Naive thymus-derived CD8-positive, alpha-beta T cell (primary cell): ENCODE results near the gene PLA2G3. TPM values are rescaled to one million over a fixed set of nuclear protein-coding genes. Genes with fewer than 3 reads are reported as not detected.

Experiments
- ATAC-seq, 2 donors: fragments of 150-1000 bp; cut with Tn5 transposase in 1 of 2; sonication (Bioruptor Pico), chemical (Tn5 transposase) in 1 of 2; 1 replicate in 1 of 2; 2 replicates in 1 of 2; pipeline ENCODE4 v1.10.0; 2021; ENCODE audit warnings: mild to moderate bottlenecking in 2 of 2, moderate library complexity in 2 of 2
- POLR2A ChIA-PET: fragments of 350-600 bp; sonication (Branson Sonifier 250); formaldehyde crosslinking; loops from one replicate; lab custom pipeline; 2021; ENCODE audit warnings: antibody characterized with exemption; lab: Charles Lee
- DNase-seq, 10 donors: peaks; one replicate each; pipeline versions ENCODE4 v3.0.0 to v3.0.0-alpha.2; 2020 to 2022
- H3K27ac Mint-ChIP-seq, 10 donors: one replicate each; pipeline ENCODE4 v1.8.0; 2020 to 2022; ENCODE audit warnings: mild to moderate bottlenecking in 10 of 10, mixed read lengths in 10 of 10, moderate library complexity in 4 of 10, inconsistent platforms in 1 of 10
- H3K27me3 Mint-ChIP-seq, 5 donors: one replicate each; pipeline ENCODE4 v1.8.0; 2021 to 2022; ENCODE audit warnings: mixed read lengths in 5 of 5
- H3K36me3 Mint-ChIP-seq, 3 donors: one replicate each; pipeline ENCODE4 v1.8.0; 2020 to 2022; ENCODE audit warnings: mixed read lengths in 3 of 3, mild to moderate bottlenecking in 2 of 3, inconsistent platforms in 1 of 3
- H3K4me1 Mint-ChIP-seq, 4 donors: one replicate each; pipeline ENCODE4 v1.8.0; 2021 to 2022; ENCODE audit warnings: mixed read lengths in 4 of 4
- H3K4me3 Mint-ChIP-seq, 10 donors: one replicate each; pipeline ENCODE4 v1.8.0; 2020 to 2022; ENCODE audit warnings: mild to moderate bottlenecking in 10 of 10, mixed read lengths in 10 of 10, moderate library complexity in 6 of 10, inconsistent platforms in 1 of 10
- H3K9me3 Mint-ChIP-seq, 9 donors: one replicate each; pipeline ENCODE4 v1.8.0; 2020 to 2022; ENCODE audit warnings: mixed read lengths in 9 of 9, mild to moderate bottlenecking in 3 of 9, inconsistent platforms in 1 of 9, moderate library complexity in 1 of 9
- polyA plus RNA-seq, 3 donors: library from polyadenylated mRNA; unstranded; fragments of 300-500 nt; fragmentation: Illumina TruSeq; gene quantifications; one replicate each; pipeline ENCODE4 v1.2.3, GENCODE V29; 2021
- total RNA-seq, 8 experiments: library from RNA in 2 of 8; stranded (reverse) in 2 of 8; gene quantifications; one replicate each; pipeline ENCODE4 v1.2.3 and lab custom pipeline; 2021 to 2026

Gene PLA2G3
- total and polyA plus RNA-seq, 5 experiments from 2014 or later, result not detected

DNA sequence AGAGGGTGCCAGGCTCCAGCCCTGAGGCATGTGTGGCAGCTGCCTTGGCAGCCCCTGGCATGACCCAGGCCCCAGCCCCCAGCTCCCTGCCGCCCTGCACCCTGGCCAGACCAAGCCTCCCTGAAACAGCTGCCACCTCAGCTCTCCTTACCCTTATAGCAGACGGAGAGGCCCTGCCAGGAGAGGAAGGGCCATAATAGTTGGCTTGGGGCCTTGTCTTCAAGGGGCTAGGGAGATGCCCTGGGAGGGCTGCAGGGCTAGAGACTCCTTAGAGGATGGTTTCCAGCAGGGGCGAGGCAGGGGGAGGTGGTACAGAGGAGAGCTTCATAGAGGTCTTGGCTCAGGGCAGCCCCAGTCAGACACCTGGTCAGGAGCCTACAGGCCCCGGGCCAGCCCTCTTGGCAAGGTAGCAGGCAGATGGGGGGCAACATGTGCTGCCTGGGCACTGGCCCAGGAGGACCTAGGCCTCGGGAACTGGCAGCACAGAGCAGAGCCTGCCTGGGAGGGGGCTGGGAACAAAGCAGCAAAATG, 46.2 kb downstream of the PLA2G3 start:
- POLR2A ChIA-PET, result interaction anchor here (0.6 to 1.0 kb wide), 2 partner anchors 13 to 22 kb away, joined by 3 read pairs; partner anchors contain the start of gene SELENOM
- DNase-seq (no peak), ATAC-seq (no peak)
- Mint-ChIP-seq H3K27me3 (no peaks in the 10 kb centered on the region), H3K27ac (peak overlapping the region in 1 of 10 donors; percentile 53), H3K9me3 (no peaks in the 10 kb centered on the region), H3K4me3 (no peak overlapping the region), H3K36me3 (no peaks in the 10 kb centered on the region), H3K4me1 (peaks cover 0 to 1% (median under 1%) of the 10 kb centered on the region in 4 donors)

DNA sequence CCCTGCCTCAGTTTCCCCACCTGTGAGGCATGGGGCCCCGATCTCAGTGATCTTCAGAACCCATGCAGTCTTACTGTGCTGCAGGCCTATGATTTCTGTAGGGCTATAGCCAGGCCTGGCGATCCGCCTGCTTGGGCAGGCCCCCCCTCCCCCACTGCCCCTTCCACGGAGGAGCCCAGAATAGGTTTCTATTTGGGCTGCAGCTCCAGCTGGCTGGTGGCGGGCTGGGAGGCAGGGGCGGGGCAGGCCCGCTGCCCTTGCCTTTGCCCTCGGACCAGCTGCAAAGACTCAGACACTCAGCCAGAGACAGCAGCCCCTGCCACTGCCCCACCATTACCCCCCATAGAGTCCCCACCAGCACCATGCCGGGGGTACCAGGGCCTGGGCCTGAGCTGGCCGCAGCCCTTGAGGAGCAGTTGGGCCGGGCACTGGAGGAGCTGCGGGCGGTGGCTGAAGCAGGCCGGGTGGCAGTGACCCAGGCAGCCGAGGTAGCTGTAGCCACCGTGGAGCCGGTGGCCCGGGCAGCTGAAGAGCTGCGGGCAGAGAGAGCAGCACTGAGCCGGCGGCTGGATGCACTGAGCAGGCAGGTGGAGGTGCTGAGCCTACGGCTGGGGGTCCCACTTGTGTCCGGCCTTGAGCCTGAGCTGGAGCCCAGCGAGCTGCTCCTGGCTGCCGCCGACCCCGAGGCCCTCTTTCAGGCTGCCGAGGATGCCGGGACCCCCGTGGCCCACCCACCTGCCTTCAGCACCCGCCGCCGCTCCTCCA, 47.0 kb downstream of the PLA2G3 start:
- ATAC-seq (no peak), DNase-seq (no peak)
- no peak overlapping the region for H3K4me3 Mint-ChIP-seq
- H3K27me3 Mint-ChIP-seq, result no peaks in the 10 kb centered on the region
- POLR2A ChIA-PET, result no interaction called here
- no peak overlapping the region for H3K27ac Mint-ChIP-seq
- peaks cover 0 to 3% (median under 1%) of the 10 kb centered on the region in 4 donors for H3K4me1 Mint-ChIP-seq
- no peaks in the 10 kb centered on the region for H3K36me3 Mint-ChIP-seq
- H3K9me3 Mint-ChIP-seq, result no peaks in the 10 kb centered on the region

DNA sequence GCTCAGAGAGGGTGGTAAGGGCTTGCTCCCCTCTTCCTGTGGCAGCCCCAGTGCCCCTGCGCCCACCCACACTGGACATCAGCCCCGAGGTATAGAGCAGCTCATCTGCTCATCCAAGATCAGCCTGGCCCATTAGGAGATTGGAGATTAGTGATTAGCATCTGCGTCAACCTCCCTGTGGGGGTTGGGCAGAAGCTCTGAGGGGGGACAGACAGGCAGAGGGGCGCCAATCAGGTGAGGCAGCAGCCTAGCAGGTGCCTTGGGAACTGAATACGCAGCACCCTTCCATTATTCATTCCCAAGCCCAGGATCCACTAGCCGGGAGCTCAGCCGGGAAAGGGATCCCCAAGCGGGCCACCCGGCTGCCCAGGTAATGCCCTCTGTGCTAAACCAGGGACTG, 48.1 kb downstream of the PLA2G3 start:
- Mint-ChIP-seq H3K4me1 (peaks cover 0 to 3% (median under 1%) of the 10 kb centered on the region in 4 donors), H3K9me3 (no peaks in the 10 kb centered on the region), H3K36me3 (no peaks in the 10 kb centered on the region), H3K4me3 (no peak overlapping the region), H3K27me3 (no peaks in the 10 kb centered on the region), H3K27ac (no peak overlapping the region)
- no peak for ATAC-seq
- DNase-seq, result no peak
- POLR2A ChIA-PET, result no interaction called here

DNA sequence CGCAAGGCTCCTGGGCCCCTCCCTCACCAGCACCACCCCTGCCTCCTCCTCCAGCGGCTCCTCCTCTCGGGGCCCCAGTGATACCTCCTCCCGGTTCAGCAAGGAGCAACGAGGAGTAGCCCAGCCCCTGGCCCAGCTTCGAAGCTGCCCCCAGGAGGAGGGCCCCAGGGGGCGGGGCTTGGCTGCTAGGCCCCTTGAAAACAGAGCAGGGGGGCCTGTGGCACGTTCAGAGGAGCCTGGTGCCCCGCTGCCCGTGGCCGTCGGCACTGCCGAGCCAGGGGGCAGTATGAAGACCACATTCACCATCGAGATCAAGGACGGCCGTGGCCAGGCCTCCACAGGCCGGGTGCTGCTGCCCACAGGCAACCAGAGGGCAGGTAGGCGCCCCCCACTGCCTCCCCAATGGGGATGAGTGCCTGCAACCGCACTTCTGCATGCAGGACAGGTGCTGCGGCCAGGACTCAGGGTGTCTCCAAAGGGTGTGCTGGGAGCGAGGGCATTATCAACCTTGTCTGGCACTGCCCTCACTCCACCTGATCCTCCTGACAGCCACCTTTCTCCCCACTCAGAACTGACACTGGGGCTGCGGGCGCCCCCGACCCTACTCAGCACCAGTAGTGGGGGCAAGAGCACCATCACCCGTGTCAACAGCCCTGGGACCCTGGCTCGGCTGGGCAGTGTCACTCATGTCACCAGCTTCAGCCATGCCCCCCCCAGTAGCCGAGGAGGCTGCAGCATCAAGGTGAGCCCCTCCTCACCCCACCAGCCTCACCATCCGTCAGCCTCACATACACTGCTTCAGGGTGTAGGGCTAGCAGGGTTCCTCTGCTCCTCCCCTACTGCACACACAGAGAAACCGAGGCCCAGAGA, 49.0 kb downstream of the PLA2G3 start:
- H3K9me3 Mint-ChIP-seq, result no peaks in the 10 kb centered on the region
- no peaks in the 10 kb centered on the region for H3K27me3 Mint-ChIP-seq
- ATAC-seq (no peak), DNase-seq (no peak)
- no peaks in the 10 kb centered on the region for H3K36me3 Mint-ChIP-seq
- no peak overlapping the region for H3K4me3 Mint-ChIP-seq
- POLR2A ChIA-PET, result no interaction called here
- peaks cover 0 to 3% (median under 1%) of the 10 kb centered on the region in 4 donors for H3K4me1 Mint-ChIP-seq
- H3K27ac Mint-ChIP-seq, result no peak overlapping the region

DNA sequence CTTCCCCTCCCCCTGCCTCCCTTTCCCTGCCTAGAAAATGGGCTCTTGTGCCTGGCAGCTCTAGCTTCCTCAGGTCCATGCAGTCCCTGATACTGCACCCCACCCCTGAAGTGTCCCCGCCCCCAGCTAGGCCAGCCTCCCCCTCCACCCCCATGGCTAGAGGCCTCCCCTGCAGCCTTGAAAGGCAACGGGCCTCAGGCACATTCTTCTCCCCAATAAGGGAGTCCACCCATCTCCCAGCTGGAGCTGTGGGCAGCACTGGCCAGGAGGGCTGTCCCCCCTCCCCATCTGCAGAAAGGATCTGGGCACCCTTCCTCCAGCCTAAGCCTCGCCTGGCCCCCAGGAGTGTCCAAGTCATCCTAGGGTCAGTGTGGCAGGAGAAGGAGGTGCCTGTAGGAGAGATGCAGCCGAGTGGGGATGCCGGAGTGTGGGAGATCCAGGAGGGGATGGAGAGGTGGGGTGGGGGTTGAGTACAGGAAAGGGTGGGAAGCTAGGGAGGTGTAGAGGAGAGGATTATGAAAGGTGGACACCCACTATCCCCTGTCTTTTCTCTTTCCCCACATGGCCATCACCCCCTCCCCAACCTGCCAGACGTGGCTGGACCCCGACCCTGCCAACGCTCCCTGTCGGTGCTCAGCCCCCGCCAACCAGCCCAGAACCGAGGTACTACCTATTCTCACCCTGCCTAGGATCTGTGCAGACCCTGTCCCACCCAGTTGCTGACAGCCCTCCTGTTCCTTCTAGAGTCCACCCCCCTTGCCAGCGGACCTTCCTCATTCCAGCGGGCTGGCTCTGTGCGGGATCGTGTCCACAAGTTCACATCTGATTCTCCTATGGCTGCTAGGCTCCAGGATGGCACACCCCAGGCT, 49.9 kb downstream of the PLA2G3 start:
- DNase-seq, result no peak
- Mint-ChIP-seq H3K4me1 (peaks cover 0 to 3% (median 1%) of the 10 kb centered on the region in 4 donors), H3K27ac (no peak overlapping the region), H3K27me3 (no peaks in the 10 kb centered on the region), H3K9me3 (no peaks in the 10 kb centered on the region), H3K36me3 (no peaks in the 10 kb centered on the region), H3K4me3 (no peak overlapping the region)
- POLR2A ChIA-PET, result no interaction called here
- no peak for ATAC-seq

DNA sequence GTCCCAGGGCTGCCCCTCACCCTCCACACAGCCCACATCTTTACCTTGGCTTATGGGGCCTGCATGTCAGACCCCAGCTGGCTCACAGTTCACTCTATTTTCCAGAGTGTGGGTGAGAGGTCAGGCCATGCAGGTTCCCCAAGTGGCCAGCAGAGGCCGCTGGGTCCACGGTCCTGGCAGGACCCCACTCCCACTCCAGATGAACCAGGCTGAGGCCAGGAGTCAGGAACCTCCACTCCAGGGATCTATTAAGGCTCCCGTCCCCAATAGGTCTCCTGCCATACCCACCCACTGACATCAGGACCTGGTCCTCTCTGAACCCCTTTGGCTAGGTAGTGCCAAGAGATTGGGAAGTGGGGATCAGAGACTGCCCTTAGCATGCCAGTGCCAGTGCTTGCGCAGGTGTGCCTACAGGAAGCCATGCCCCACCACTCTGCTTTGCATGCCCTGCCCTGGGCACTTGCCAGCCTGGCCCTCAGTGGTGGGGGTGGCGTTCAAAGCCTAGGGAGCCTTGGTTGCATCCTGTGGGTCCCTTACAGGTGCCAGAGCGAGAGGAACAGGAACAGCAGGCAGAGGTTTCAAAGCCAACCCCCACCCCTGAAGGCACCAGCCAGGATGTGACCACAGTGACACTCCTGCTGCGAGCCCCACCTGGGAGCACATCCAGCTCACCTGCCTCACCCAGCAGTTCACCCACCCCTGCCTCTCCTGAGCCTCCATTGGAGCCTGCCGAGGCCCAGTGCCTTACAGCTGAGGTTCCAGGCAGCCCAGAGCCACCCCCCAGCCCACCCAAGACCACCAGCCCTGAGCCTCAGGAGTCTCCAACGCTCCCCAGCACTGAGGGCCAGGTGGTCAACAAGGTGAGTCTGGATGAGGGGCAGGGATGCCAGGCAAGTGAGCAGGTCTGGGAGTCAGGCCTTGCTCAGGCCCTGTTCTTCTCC, 50.9 kb downstream of the PLA2G3 start:
- H3K27ac Mint-ChIP-seq, result no peak overlapping the region
- H3K9me3 Mint-ChIP-seq, result no peaks in the 10 kb centered on the region

DNA sequence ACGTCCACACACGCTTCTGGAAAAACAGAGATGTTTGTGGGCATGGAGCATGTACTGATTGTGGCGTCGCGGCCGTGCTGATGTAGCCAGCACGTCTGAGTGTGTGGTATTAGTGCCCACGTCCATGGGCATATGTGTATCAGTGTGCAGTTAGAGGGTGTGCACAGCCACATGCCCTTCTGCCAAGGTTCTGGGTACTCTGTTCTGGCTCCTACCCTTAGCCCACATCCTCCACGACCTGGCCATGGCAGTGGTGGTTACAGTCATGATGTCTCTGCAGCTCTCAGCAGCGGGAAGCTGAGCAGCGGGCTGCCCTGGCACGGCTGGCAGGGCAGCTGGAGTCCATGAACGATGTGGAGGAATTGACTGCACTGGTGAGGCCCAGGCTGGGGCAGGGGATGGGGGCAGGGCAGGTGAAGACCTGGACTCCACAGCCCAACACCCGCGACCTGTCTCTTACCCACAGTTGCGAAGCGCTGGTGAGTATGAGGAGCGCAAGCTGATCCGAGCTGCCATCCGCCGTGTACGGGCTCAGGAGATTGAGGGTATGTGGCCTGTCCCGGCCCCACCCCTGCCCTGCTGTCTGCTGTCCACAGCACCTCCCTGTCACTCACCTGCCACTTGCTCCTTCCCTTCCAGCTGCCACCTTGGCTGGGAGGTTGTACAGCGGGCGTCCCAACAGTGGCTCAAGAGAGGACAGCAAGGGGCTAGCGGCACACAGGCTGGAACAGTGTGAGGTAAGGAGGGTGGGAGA, 51.9 kb downstream of the PLA2G3 start:
- Mint-ChIP-seq H3K27ac (no peak overlapping the region), H3K4me1 (peaks cover 8 to 16% (median 12%) of the 10 kb centered on the region in 4 donors), H3K4me3 (peak overlapping the region in 1 of 10 donors; percentile 15)

More for the DNA sequence above, 50.9 kb downstream of the PLA2G3 start:
- POLR2A ChIA-PET, result no interaction called here
- DNase-seq (peak in 2 of 10 donors; percentile 27 to 31), ATAC-seq (no peak)
- Mint-ChIP-seq H3K36me3 (no peaks in the 10 kb centered on the region), H3K4me3 (no peak overlapping the region), H3K4me1 (peaks cover under 1 to 7% (median 4%) of the 10 kb centered on the region in 4 donors), H3K27me3 (no peaks in the 10 kb centered on the region)

DNA sequence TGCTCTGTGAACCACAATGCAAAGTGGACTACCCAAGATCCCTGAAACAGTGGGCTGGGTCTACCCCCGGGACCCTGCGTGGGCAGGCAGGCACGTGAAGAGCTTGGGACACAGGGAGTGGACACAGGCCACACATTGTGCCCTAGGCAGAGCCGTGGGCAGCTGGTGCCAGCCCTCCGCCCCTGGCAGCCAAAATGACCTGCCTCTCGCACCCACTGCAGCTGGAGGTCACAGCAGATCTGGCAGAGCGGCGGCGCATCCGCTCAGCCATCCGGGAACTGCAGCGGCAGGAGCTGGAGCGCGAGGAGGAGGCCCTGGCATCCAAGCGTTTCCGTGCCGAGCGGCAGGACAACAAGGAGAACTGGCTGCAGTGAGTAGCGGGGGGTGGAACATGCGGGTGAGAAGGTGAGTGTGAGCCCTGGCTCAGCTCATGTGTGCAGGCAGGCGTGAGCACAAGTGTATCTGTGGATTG, 52.5 kb downstream of the PLA2G3 start:
- H3K4me3 Mint-ChIP-seq, result peak overlapping the region in 1 of 10 donors; percentile 15

More for the DNA sequence above, 51.9 kb downstream of the PLA2G3 start:
- DNase-seq, result no peak
- no peaks in the 10 kb centered on the region for H3K27me3 Mint-ChIP-seq
- H3K9me3 Mint-ChIP-seq, result no peaks in the 10 kb centered on the region
- no peaks in the 10 kb centered on the region for H3K36me3 Mint-ChIP-seq
- no peak for ATAC-seq
- POLR2A ChIA-PET, result interaction anchor here (0.9 kb wide), 1 partner anchor 184 kb away, joined by 3 read pairs; no protein-coding TSS in a partner anchor

DNA sequence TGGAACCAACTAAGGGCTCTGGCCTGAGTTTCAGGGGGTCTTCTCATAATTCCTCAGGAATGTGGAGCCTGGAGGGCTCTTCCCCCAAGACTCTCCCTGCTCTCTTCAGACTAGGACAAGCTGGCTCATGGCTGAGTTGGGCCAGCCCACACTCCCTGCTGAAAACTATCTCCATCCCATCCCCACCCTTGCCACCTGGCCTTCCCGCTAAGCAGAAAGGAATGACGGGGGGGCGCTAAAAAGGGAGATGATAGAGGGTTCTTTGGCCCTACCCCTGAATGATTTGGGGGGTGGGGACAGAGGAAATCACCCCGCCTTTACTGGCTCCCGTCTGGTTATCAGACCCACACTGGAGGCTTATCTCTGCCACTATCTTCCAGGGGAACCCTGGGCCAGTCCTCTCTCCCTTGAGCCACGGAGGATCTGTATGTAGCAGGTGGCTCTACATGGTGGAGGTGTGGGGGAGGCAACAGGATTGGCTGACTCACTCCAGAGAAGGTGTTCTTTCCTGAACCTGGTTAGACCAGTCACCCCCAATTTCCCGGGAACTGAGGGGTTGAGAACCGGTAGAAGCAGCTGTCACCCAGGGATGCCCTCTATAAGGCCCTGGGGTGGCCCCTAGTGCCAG, 53.5 kb downstream of the PLA2G3 start:
- Mint-ChIP-seq H3K27me3 (no peaks in the 10 kb centered on the region), H3K4me1 (peaks cover 17 to 31% (median 28%) of the 10 kb centered on the region in 4 donors), H3K4me3 (peak overlapping the region in 3 of 10 donors; percentile 20 to 38 (median 33)), H3K9me3 (no peaks in the 10 kb centered on the region), H3K36me3 (no peaks in the 10 kb centered on the region), H3K27ac (peak overlapping the region in 1 of 10 donors; percentile 53)
- ATAC-seq (no peak), DNase-seq (no peak)
- POLR2A ChIA-PET, result interaction anchor here (0.6 to 6.2 kb wide), 2 partner anchors 141 to 165 kb away, joined by 4 to 35 read pairs; no protein-coding TSS in a partner anchor

More for the DNA sequence above, 52.5 kb downstream of the PLA2G3 start:
- H3K9me3 Mint-ChIP-seq, result no peaks in the 10 kb centered on the region
- POLR2A ChIA-PET, result interaction anchor here (0.8 to 0.9 kb wide), 2 partner anchors 72 to 185 kb away, joined by 3 read pairs; partner anchors contain the start of gene RNF185
- H3K27me3 Mint-ChIP-seq, result no peaks in the 10 kb centered on the region
- no peak overlapping the region for H3K27ac Mint-ChIP-seq
- peaks cover 10 to 22% (median 19%) of the 10 kb centered on the region in 4 donors for H3K4me1 Mint-ChIP-seq
- DNase-seq, result no peak
- no peaks in the 10 kb centered on the region for H3K36me3 Mint-ChIP-seq
- ATAC-seq, result no peak

DNA sequence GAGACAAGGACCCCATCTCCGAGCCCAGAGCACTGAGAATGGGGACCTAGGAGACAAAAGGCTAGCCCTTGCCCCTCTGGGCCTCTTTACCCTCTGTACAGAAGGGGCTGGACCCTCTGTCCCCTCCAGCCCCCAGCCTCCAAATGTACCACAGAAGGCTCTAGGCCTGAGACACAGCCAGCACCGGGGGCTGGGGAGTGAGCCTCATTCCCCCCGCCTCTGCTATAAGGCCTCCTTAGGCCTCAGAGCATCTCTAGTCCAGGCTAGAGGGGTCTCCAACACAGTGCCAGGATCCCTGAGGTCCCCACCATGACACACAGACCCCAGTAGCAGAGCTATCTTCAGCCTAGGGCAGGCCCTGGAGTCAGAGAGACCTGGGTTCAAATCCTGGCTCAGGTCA, 54.4 kb downstream of the PLA2G3 start:
- no peaks in the 10 kb centered on the region for H3K9me3 Mint-ChIP-seq
- ATAC-seq, result no peak
- peaks cover 21 to 40% (median 33%) of the 10 kb centered on the region in 4 donors for H3K4me1 Mint-ChIP-seq
- H3K4me3 Mint-ChIP-seq, result peak overlapping the region in 5 of 10 donors; percentile 6 to 91 (median 38)
- DNase-seq, result no peak
- no peaks in the 10 kb centered on the region for H3K27me3 Mint-ChIP-seq
- no peaks in the 10 kb centered on the region for H3K36me3 Mint-ChIP-seq
- H3K27ac Mint-ChIP-seq, result peak overlapping the region in 3 of 10 donors; percentile 14 to 73 (median 33)
- POLR2A ChIA-PET, result interaction anchor here (1.9 to 6.2 kb wide), 3 partner anchors 21 to 145 kb away, joined by 10 to 35 read pairs (median 16); partner anchors contain the start of gene SELENOM
